ENCODE results near the gene OPN5. TPM values are rescaled to one million over a fixed set of nuclear protein-coding genes. Genes with fewer than 3 reads are reported as not detected.
"Not testable (repeated sequence)": the region's sequence is repeated elsewhere in the genome, so short reads cannot be mapped to it uniquely, and the experiment has no call there.

Gene OPN5
- not detected for total RNA-seq

- CTCF ChIA-PET, result interaction anchor here (1.4 to 3.6 kb wide), 8 partner anchors 9 to 374 kb away, joined by 4 to 93 read pairs (median 9); no protein-coding TSS in a partner anchor
- Mint-ChIP-seq H3K36me3 (ENCODE audit: low read depth) (no peaks in the 10 kb centered on the region), H3K27ac (no peak within 1 kb of the TSS), H3K4me1 (ENCODE audit: low read depth) (peaks cover 7% of the 10 kb centered on the region), H3K27me3 (ENCODE audit: low read depth) (peaks cover 20% of the 10 kb centered on the region), H3K4me3 (no peak within 1 kb of the TSS), H3K9me3 (ENCODE audit: insufficient read depth) (no peaks in the 10 kb centered on the region)
- DNase-seq (no peak), ATAC-seq (no peak)
- POLR2A ChIA-PET, result no interaction called here
Measured at GRCh38 chr6:47781732-47782131, at the start of gene OPN5. TSS of gene OPN5 (plus strand) at chr6:47782032. CDS start at chr6:47782067, 35 bp downstream.

GRCh38 chr6:47733879-47734558 is 47.8 kb upstream of the OPN5 start:
- H3K27me3 Mint-ChIP-seq (ENCODE audit: low read depth), result no peaks in the 10 kb centered on the region
- no peak for DNase-seq
- ChIA-PET POLR2A (no interaction called here), CTCF (interaction anchor here (0.7 to 3.3 kb wide), 17 partner anchors 9 to 325 kb away, joined by 3 to 63 read pairs (median 5); no protein-coding TSS in a partner anchor)
- H3K4me3 Mint-ChIP-seq, result no peak overlapping the region
- peaks cover 3% of the 10 kb centered on the region for H3K4me1 Mint-ChIP-seq (ENCODE audit: low read depth)
- H3K36me3 Mint-ChIP-seq (ENCODE audit: low read depth), result no peaks in the 10 kb centered on the region
- no peak overlapping the region for H3K27ac Mint-ChIP-seq
- H3K9me3 Mint-ChIP-seq (ENCODE audit: insufficient read depth), result no peaks in the 10 kb centered on the region
- ATAC-seq, result no peak

- Mint-ChIP-seq H3K4me3 (no peak overlapping the region), H3K4me1 (ENCODE audit: low read depth) (no peaks in the 10 kb centered on the region), H3K27ac (no peak overlapping the region), H3K27me3 (ENCODE audit: low read depth) (no peaks in the 10 kb centered on the region), H3K9me3 (ENCODE audit: insufficient read depth) (no peaks in the 10 kb centered on the region), H3K36me3 (ENCODE audit: low read depth) (no peaks in the 10 kb centered on the region)
- ATAC-seq, result no peak
- no peak for DNase-seq
- CTCF ChIA-PET, result interaction anchor here (0.7 to 3.3 kb wide), 17 partner anchors 10 to 326 kb away, joined by 3 to 63 read pairs (median 5); no protein-coding TSS in a partner anchor
- POLR2A ChIA-PET, result no interaction called here
Measured at GRCh38 chr6:47734831-47735481, 46.9 kb upstream of the OPN5 start.

GRCh38 chr6:47736083-47736700 is 45.6 kb upstream of the OPN5 start:
- ChIA-PET CTCF (no interaction called here), POLR2A (no interaction called here)
- Mint-ChIP-seq H3K4me1 (ENCODE audit: low read depth) (no peaks in the 10 kb centered on the region), H3K4me3 (no peak overlapping the region), H3K36me3 (ENCODE audit: low read depth) (no peaks in the 10 kb centered on the region), H3K27me3 (ENCODE audit: low read depth) (no peaks in the 10 kb centered on the region), H3K9me3 (ENCODE audit: insufficient read depth) (no peaks in the 10 kb centered on the region), H3K27ac (no peak overlapping the region)
- ATAC-seq (no peak), DNase-seq (no peak)

- POLR2A ChIA-PET, result no interaction called here
- H3K4me3 Mint-ChIP-seq, result no peak overlapping the region
- ATAC-seq (no peak), DNase-seq (no peak)
- no peaks in the 10 kb centered on the region for H3K9me3 Mint-ChIP-seq (ENCODE audit: insufficient read depth)
- H3K27me3 Mint-ChIP-seq (ENCODE audit: low read depth), result no peaks in the 10 kb centered on the region
- no peak overlapping the region for H3K27ac Mint-ChIP-seq
- CTCF ChIA-PET, result interaction anchor here (1.1 kb wide), 1 partner anchor 106 kb away, joined by 4 read pairs; no protein-coding TSS in a partner anchor
- no peaks in the 10 kb centered on the region for H3K36me3 Mint-ChIP-seq (ENCODE audit: low read depth)
- no peaks in the 10 kb centered on the region for H3K4me1 Mint-ChIP-seq (ENCODE audit: low read depth)
Measured at GRCh38 chr6:47737406-47737805, 44.4 kb upstream of the OPN5 start.

GRCh38 chr6:47740714-47741113 is 41.1 kb upstream of the OPN5 start:
- ATAC-seq, result no peak
- H3K9me3 Mint-ChIP-seq (ENCODE audit: insufficient read depth), result no peaks in the 10 kb centered on the region
- ChIA-PET POLR2A (no interaction called here), CTCF (interaction anchor here (1.6 kb wide), 1 partner anchor 109 kb away, joined by 3 read pairs; no protein-coding TSS in a partner anchor)
- no peak overlapping the region for H3K4me3 Mint-ChIP-seq
- peaks cover 3% of the 10 kb centered on the region for H3K27me3 Mint-ChIP-seq (ENCODE audit: low read depth)
- no peak for DNase-seq
- H3K27ac Mint-ChIP-seq, result no peak overlapping the region
- H3K36me3 Mint-ChIP-seq (ENCODE audit: low read depth), result no peaks in the 10 kb centered on the region
- no peaks in the 10 kb centered on the region for H3K4me1 Mint-ChIP-seq (ENCODE audit: low read depth)

- POLR2A ChIA-PET, result no interaction called here
- ATAC-seq (no peak), DNase-seq (no peak)
- CTCF ChIA-PET, result interaction anchor here (1.6 kb wide), 1 partner anchor 110 kb away, joined by 3 read pairs; no protein-coding TSS in a partner anchor
- no peaks in the 10 kb centered on the region for H3K36me3 Mint-ChIP-seq (ENCODE audit: low read depth)
- no peak overlapping the region for H3K4me3 Mint-ChIP-seq
- peaks cover 3% of the 10 kb centered on the region for H3K27me3 Mint-ChIP-seq (ENCODE audit: low read depth)
- H3K9me3 Mint-ChIP-seq (ENCODE audit: insufficient read depth), result no peaks in the 10 kb centered on the region
- H3K27ac Mint-ChIP-seq, result no peak overlapping the region
- no peaks in the 10 kb centered on the region for H3K4me1 Mint-ChIP-seq (ENCODE audit: low read depth)
Measured at GRCh38 chr6:47741807-47742206, 40.0 kb upstream of the OPN5 start.

GRCh38 chr6:47743744-47744143 is 38.1 kb upstream of the OPN5 start:
- no peaks in the 10 kb centered on the region for H3K9me3 Mint-ChIP-seq (ENCODE audit: insufficient read depth)
- DNase-seq (no peak), ATAC-seq (no peak)
- no peaks in the 10 kb centered on the region for H3K36me3 Mint-ChIP-seq (ENCODE audit: low read depth)
- H3K4me1 Mint-ChIP-seq (ENCODE audit: low read depth), result no peaks in the 10 kb centered on the region
- ChIA-PET POLR2A (no interaction called here), CTCF (no interaction called here)
- H3K27me3 Mint-ChIP-seq (ENCODE audit: low read depth), result peaks cover 3% of the 10 kb centered on the region
- H3K27ac Mint-ChIP-seq, result no peak overlapping the region
- no peak overlapping the region for H3K4me3 Mint-ChIP-seq

GRCh38 chr6:47745269-47745668 is 36.6 kb upstream of the OPN5 start:
- ATAC-seq; H3K9me3 Mint-ChIP-seq (ENCODE audit: insufficient read depth); DNase-seq; H3K27me3 Mint-ChIP-seq (ENCODE audit: low read depth); H3K4me3 Mint-ChIP-seq; POLR2A ChIA-PET; H3K36me3 Mint-ChIP-seq (ENCODE audit: low read depth); H3K27ac Mint-ChIP-seq; CTCF ChIA-PET; H3K4me1 Mint-ChIP-seq (ENCODE audit: low read depth): not testable (repeated sequence)

GRCh38 chr6:47749757-47750156 is 32.1 kb upstream of the OPN5 start:
- ChIA-PET POLR2A (no interaction called here), CTCF (interaction anchor here (1.4 to 1.8 kb wide), 2 partner anchors 39 to 118 kb away, joined by 5 read pairs; no protein-coding TSS in a partner anchor)
- Mint-ChIP-seq H3K36me3 (ENCODE audit: low read depth) (no peaks in the 10 kb centered on the region), H3K4me3 (no peak overlapping the region), H3K4me1 (ENCODE audit: low read depth) (no peaks in the 10 kb centered on the region), H3K27ac (no peak overlapping the region), H3K27me3 (ENCODE audit: low read depth) (no peaks in the 10 kb centered on the region), H3K9me3 (ENCODE audit: insufficient read depth) (no peaks in the 10 kb centered on the region)
- ATAC-seq (no peak), DNase-seq (no peak)

GRCh38 chr6:47752801-47753200 is 29.0 kb upstream of the OPN5 start:
- POLR2A ChIA-PET, result no interaction called here

GRCh38 chr6:47759364-47759763 is 22.5 kb upstream of the OPN5 start:
- ATAC-seq, result no peak
- H3K27me3 Mint-ChIP-seq (ENCODE audit: low read depth), result peaks cover 10% of the 10 kb centered on the region
- DNase-seq, result no peak
- no peak overlapping the region for H3K27ac Mint-ChIP-seq
- ChIA-PET CTCF (no interaction called here), POLR2A (no interaction called here)
- H3K4me3 Mint-ChIP-seq, result no peak overlapping the region
- no peaks in the 10 kb centered on the region for H3K9me3 Mint-ChIP-seq (ENCODE audit: insufficient read depth)
- no peaks in the 10 kb centered on the region for H3K36me3 Mint-ChIP-seq (ENCODE audit: low read depth)
- no peaks in the 10 kb centered on the region for H3K4me1 Mint-ChIP-seq (ENCODE audit: low read depth)

More at GRCh38 chr6:47752801-47753200, 29.0 kb upstream of the OPN5 start:
- no peaks in the 10 kb centered on the region for H3K4me1 Mint-ChIP-seq (ENCODE audit: low read depth)
- no peak overlapping the region for H3K4me3 Mint-ChIP-seq
- DNase-seq (no peak), ATAC-seq (no peak)
- H3K9me3 Mint-ChIP-seq (ENCODE audit: insufficient read depth), result no peaks in the 10 kb centered on the region
- H3K36me3 Mint-ChIP-seq (ENCODE audit: low read depth), result no peaks in the 10 kb centered on the region
- H3K27me3 Mint-ChIP-seq (ENCODE audit: low read depth), result peaks cover 4% of the 10 kb centered on the region
- CTCF ChIA-PET, result interaction anchor here (1.0 kb wide), 1 partner anchor 58 kb away, joined by 3 read pairs; no protein-coding TSS in a partner anchor
- no peak overlapping the region for H3K27ac Mint-ChIP-seq
